Upper lobe of right lung (tissue), 1 donor: ENCODE data around the gene SMPDL3B. TPM values are rescaled to one million over a fixed set of nuclear protein-coding genes. Genes with fewer than 3 reads are reported as not detected.
A peak's percentile ranks its signal among the peaks of the same experiment; 100 is the strongest.

Experiments
- ATAC-seq: fragments of 200-7000 bp; cut with Tn5 transposase; one replicate; pipeline ENCODE4 v1.9.1; 2020; ENCODE audit warnings: mild to moderate bottlenecking, moderate library complexity
- DNase-seq: peaks from one replicate; pipeline ENCODE4 v3.0.0-alpha.2; 2020
- H3K27ac ChIP-seq: fragments of 200-600 bp; one replicate; pipeline ENCODE4 v1.8.0; 2022
- H3K27me3 ChIP-seq: fragments of 200-600 bp; one replicate; pipeline ENCODE4 v1.8.0; 2022; ENCODE audit warnings: mild to moderate bottlenecking
- H3K36me3 ChIP-seq: fragments of 200-600 bp; one replicate; pipeline ENCODE4 v1.8.0; 2022
- H3K4me1 ChIP-seq: fragments of 200-600 bp; one replicate; pipeline ENCODE4 v1.8.0; 2022
- H3K4me3 ChIP-seq: fragments of 200-600 bp; one replicate; pipeline ENCODE4 v1.8.0; 2022; ENCODE audit warnings: mild to moderate bottlenecking
- H3K9me3 ChIP-seq: fragments of 200-600 bp; one replicate; pipeline ENCODE4 v1.8.0; 2022
- CTCF ChIP-seq: fragments of 200-600 bp; IDR thresholded peaks from one replicate; pipeline ENCODE4 v1.8.0; 2022; ENCODE audit warnings: antibody characterized with exemption
- intact Hi-C: fragments of 100-400 bp; cut with DNase I; formaldehyde crosslinking; loops from one replicate; pipeline ENCODE4 v1.11.0; 2022
- total RNA-seq: library from RNA; stranded (reverse); fragmentation: NEBNext Ultra II Directional; extraction: Animal tissue kit (Norgen Biotek cat#: 25700); gene quantifications from one replicate; pipeline ENCODE4 v1.2.1, GENCODE V29; 2021
- donor health status: DM: no; HTN: yes; CAD: no; lungs with severe emphysema.

The SMPDL3B gene
- total RNA-seq, 1 donor from 2014 or later = 29.1 TPM

GRCh38 chr1:27980216-27980845 is 45.5 kb downstream of the SMPDL3B start:
- Histone ChIP-seq H3K36me3 (peaks cover 23% of the 10 kb centered on the region), H3K4me3 (no peak overlapping the region), H3K27ac (no peak overlapping the region), H3K27me3 (no peaks in the 10 kb centered on the region), H3K9me3 (no peaks in the 10 kb centered on the region), H3K4me1 (peaks cover 7% of the 10 kb centered on the region)
- ATAC-seq (no peak), DNase-seq (no peak)
- no peak for TF ChIP-seq CTCF
- intact Hi-C loops = no loop called here

- intact Hi-C loops = no loop called here
- Histone ChIP-seq H3K4me3 (no peak overlapping the region), H3K27ac (no peak overlapping the region), H3K4me1 (peaks cover 7% of the 10 kb centered on the region), H3K9me3 (no peaks in the 10 kb centered on the region), H3K36me3 (peaks cover 22% of the 10 kb centered on the region), H3K27me3 (no peaks in the 10 kb centered on the region)
- ATAC-seq (no peak), DNase-seq (no peak)
- no peak for TF ChIP-seq CTCF
Measured at GRCh38 chr1:27981145-27981544, 46.3 kb downstream of the SMPDL3B start.

- Histone ChIP-seq H3K4me1 (peaks cover 15% of the 10 kb centered on the region), H3K27ac (no peak overlapping the region), H3K4me3 (no peak overlapping the region), H3K9me3 (no peaks in the 10 kb centered on the region), H3K27me3 (no peaks in the 10 kb centered on the region), H3K36me3 (peaks cover 77% of the 10 kb centered on the region)
- intact Hi-C loops = no loop called here
- TF ChIP-seq CTCF = no peak
- DNase-seq (no peak), ATAC-seq (no peak)
Measured at GRCh38 chr1:27990920-27991537, 56.2 kb downstream of the SMPDL3B start.

GRCh38 chr1:27992276-27992675 is 57.5 kb downstream of the SMPDL3B start:
- ATAC-seq (peak; percentile 74), DNase-seq (no peak)
- no peak for TF ChIP-seq CTCF
- Histone ChIP-seq H3K27ac (peak overlapping the region; percentile 20), H3K36me3 (peaks cover 83% of the 10 kb centered on the region), H3K4me1 (peaks cover 15% of the 10 kb centered on the region), H3K27me3 (no peaks in the 10 kb centered on the region), H3K9me3 (no peaks in the 10 kb centered on the region), H3K4me3 (no peak overlapping the region)
- intact Hi-C loops = no loop called here

GRCh38 chr1:27993241-27993640 is 58.4 kb downstream of the SMPDL3B start:
- no peak for TF ChIP-seq CTCF
- Histone ChIP-seq H3K27ac (peak overlapping the region; percentile 0), H3K36me3 (peaks cover 83% of the 10 kb centered on the region), H3K9me3 (no peaks in the 10 kb centered on the region), H3K27me3 (no peaks in the 10 kb centered on the region), H3K4me3 (no peak overlapping the region), H3K4me1 (peaks cover 15% of the 10 kb centered on the region)
- intact Hi-C loops = no loop called here
- no peak for DNase-seq
- peak; percentile 82 for ATAC-seq
